ENCODE results near the gene MAP6D1. TPM values are rescaled to one million over a fixed set of nuclear protein-coding genes. Genes with fewer than 3 reads are reported as not detected.

The MAP6D1 gene
- total RNA-seq, 1 experiment from 2014 or later, result 7.1 TPM

DNA sequence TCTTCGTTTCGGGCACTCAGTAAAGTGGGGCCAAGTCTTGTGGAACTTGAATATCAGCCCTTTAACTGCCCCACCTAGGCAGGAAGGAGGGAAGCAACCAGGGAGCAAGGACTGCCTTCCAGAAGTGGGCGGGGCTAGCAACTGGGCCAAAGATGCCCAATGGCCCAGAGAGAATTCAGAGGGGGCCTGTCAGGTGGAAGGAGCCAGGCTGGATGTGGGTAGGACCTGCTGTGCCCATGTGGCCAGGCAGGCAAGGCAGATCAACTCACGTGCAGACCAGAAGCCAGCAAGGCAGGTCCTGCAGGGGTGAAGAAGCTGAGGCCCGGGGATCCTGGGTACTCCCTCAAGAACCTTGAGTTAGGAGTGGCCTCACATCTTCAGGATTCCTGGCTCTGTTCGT, 5.5 kb downstream of the MAP6D1 start:
- H3K4ac ChIP-seq (ENCODE audit: low read depth, low read length), result no peak overlapping the region
- H3K14ac ChIP-seq (ENCODE audit: insufficient read depth, low read length), result no peak overlapping the region
- H3K4me1 ChIP-seq (ENCODE audit: insufficient read depth, low read length), result no peaks in the 10 kb centered on the region
- no peak overlapping the region for H3K4me2 ChIP-seq (ENCODE audit: insufficient read depth, insufficient read length, low read length)
- no peak overlapping the region for H4K5ac ChIP-seq (ENCODE audit: insufficient read length, low read depth, low read length)
- no peak overlapping the region for H2BK12ac ChIP-seq (ENCODE audit: insufficient read length, low read depth, low read length)
- no peaks in the 10 kb centered on the region for H3K79me1 ChIP-seq (ENCODE audit: insufficient read depth, low read depth, low read length, poor library complexity, severe bottlenecking)
- no CpG with 5 or more reads among the region's 6 CpGs for WGBS (ENCODE audit: extremely low coverage, insufficient read length, low lambda C conversion rate)
- H3K18ac ChIP-seq (ENCODE audit: insufficient read length, low read depth, low read length), result no peak overlapping the region
- no peaks in the 10 kb centered on the region for H3K27me3 ChIP-seq (ENCODE audit: insufficient read depth, low read length)
- H4K20me1 ChIP-seq (ENCODE audit: control insufficient read depth, insufficient read depth, insufficient read length), result no peaks in the 10 kb centered on the region
- no peaks in the 10 kb centered on the region for H3K9me3 Mint-ChIP-seq
- H2AFZ ChIP-seq (ENCODE audit: low read length), result no peak overlapping the region
- peaks cover 9% of the 10 kb centered on the region for H3K27me3 Mint-ChIP-seq (ENCODE audit: low read depth)
- H2BK120ac ChIP-seq (ENCODE audit: low read depth, low read length, poor library complexity, severe bottlenecking), result no peak overlapping the region
- H3K27ac ChIP-seq (ENCODE audit: insufficient read length, low read depth, low read length), result no peak overlapping the region
- H3K9ac ChIP-seq (ENCODE audit: extremely low read depth, insufficient read length, low read length), result no peak overlapping the region
- peaks cover 0 to 25% (median 19%) of the 10 kb centered on the region in 3 experiments for H3K36me3 Mint-ChIP-seq (ENCODE audit: insufficient read depth in 1 of 3, low read depth in 3 of 3)
- no peak overlapping the region for H3T11ph ChIP-seq (ENCODE audit: low read length)
- H3K23me2 ChIP-seq (ENCODE audit: insufficient read length, low read depth, low read length, poor library complexity, severe bottlenecking), result peaks cover 4% of the 10 kb centered on the region
- 0 out of 7 replicates have a peak overlapping the region, but pooled peaks of 1 of the 3 experiments have one; percentile 64 for H3K27ac Mint-ChIP-seq
- no peak overlapping the region for H2BK20ac ChIP-seq (ENCODE audit: low read depth, low read length, poor library complexity, severe bottlenecking)
- H3K9me3 ChIP-seq (ENCODE audit: control insufficient read depth, low read depth, low read length), result no peaks in the 10 kb centered on the region
- no peak overlapping the region for H3K56ac ChIP-seq (ENCODE audit: insufficient read length, low read depth, low read length)
- H4K8ac ChIP-seq (replicated peaks; ENCODE audit: insufficient read length, low read depth, low read length), result no peak overlapping the region
- no peak overlapping the region for H3K4me3 Mint-ChIP-seq
- TF ChIP-seq, protein P1, sequence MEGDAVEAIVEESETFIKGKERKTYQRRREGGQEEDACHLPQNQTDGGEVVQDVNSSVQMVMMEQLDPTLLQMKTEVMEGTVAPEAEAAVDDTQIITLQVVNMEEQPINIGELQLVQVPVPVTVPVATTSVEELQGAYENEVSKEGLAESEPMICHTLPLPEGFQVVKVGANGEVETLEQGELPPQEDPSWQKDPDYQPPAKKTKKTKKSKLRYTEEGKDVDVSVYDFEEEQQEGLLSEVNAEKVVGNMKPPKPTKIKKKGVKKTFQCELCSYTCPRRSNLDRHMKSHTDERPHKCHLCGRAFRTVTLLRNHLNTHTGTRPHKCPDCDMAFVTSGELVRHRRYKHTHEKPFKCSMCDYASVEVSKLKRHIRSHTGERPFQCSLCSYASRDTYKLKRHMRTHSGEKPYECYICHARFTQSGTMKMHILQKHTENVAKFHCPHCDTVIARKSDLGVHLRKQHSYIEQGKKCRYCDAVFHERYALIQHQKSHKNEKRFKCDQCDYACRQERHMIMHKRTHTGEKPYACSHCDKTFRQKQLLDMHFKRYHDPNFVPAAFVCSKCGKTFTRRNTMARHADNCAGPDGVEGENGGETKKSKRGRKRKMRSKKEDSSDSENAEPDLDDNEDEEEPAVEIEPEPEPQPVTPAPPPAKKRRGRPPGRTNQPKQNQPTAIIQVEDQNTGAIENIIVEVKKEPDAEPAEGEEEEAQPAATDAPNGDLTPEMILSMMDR (conservative IDR thresholded peaks at IDR 0.05), result no peak
- peaks cover 14 to 18% of the 10 kb centered on the region in 2 experiments for H3K4me1 Mint-ChIP-seq
- no peak overlapping the region for H4K91ac ChIP-seq (ENCODE audit: insufficient read length, low read depth, low read length)
- DNase-seq, result peak; percentile 47
- no peaks in the 10 kb centered on the region for H3K79me2 ChIP-seq (ENCODE audit: insufficient read depth, low read length)
- no peak overlapping the region for H2AK5ac ChIP-seq (ENCODE audit: insufficient read length, low read length)
- H2BK5ac ChIP-seq (ENCODE audit: insufficient read length, low read length), result no peak overlapping the region
- H3K23ac ChIP-seq (ENCODE audit: insufficient read length, low read depth, low read length), result no peak overlapping the region
- no peak overlapping the region for H2BK15ac ChIP-seq (ENCODE audit: low read depth, low read length)

All from H9 (cell line).